Upper lobe of left lung (tissue), 6 donors: ENCODE measurements around the gene FAM118B. TPM values are rescaled to one million over a fixed set of nuclear protein-coding genes. Genes with fewer than 3 reads are reported as not detected.

ENCODE experiments used
- ATAC-seq, 2 donors: fragments of 200-7000 bp; cut with Tn5 transposase; one replicate each; pipeline ENCODE4 v1.9.1; 2022; ENCODE audit warnings: mild to moderate bottlenecking in 2 of 2, moderate library complexity in 2 of 2; ENCODE audit not compliant: low FRiP score in 2 of 2
- DNase-seq, 2 donors: peaks; one replicate each; pipeline ENCODE4 v3.0.0-alpha.2; 2019 to 2020
- H3K27ac ChIP-seq, 4 donors: fragments of 200-600 bp; sonication (generic); one replicate each; pipeline ENCODE4 v1.5.1; 2016 to 2019
- H3K27me3 ChIP-seq, 4 donors: fragments of 200-600 bp; sonication (generic); one replicate each; pipeline ENCODE4 v1.5.1; 2017 to 2019
- H3K36me3 ChIP-seq, 4 donors: fragments of 200-600 bp; sonication (generic); one replicate each; pipeline ENCODE4 v1.5.1; 2016 to 2019
- H3K4me1 ChIP-seq, 4 donors: fragments of 200-600 bp; sonication (generic); one replicate each; pipeline ENCODE4 v1.5.1; 2018 to 2019
- H3K4me3 ChIP-seq, 4 donors: fragments of 200-600 bp; sonication (generic); one replicate each; pipeline ENCODE4 v1.5.1; 2017 to 2019; ENCODE audit warnings: mild to moderate bottlenecking in 2 of 4, moderate library complexity in 1 of 4
- H3K9me3 ChIP-seq, 4 donors: fragments of 200-600 bp; sonication (generic); one replicate each; pipeline ENCODE4 v1.5.1; 2018 to 2019
- EP300 ChIP-seq, 4 donors: sonication (generic); formaldehyde crosslinking; IDR thresholded peaks; one replicate each; pipeline ENCODE4 v1.5.1; 2017; ENCODE audit warnings: antibody characterized with exemption in 4 of 4, control low read depth in 2 of 4
- POLR2A ChIP-seq, 4 donors: fragments of 450-650 bp; IDR thresholded peaks; one replicate each; pipeline ENCODE4 v1.5.1; 2016 to 2017; ENCODE audit warnings: antibody characterized with exemption in 4 of 4, mild to moderate bottlenecking in 2 of 4
- POLR2AphosphoS5 ChIP-seq, 2 donors: sonication (generic); formaldehyde crosslinking; IDR thresholded peaks; one replicate each; pipeline ENCODE4 v1.5.1; 2017; ENCODE audit warnings: antibody characterized with exemption in 2 of 2
- WGBS, 2 donors: methylation state at CpG; one replicate each; pipeline ENCODE4 v1.1.5; 2017 to 2018; 5-methylcytosine and 5-hydroxymethylcytosine counted together
- small RNA-seq, 4 donors: library from RNA; depleted of rRNA; stranded (forward); fragments of <200 nt; gene quantifications; one replicate each; pipeline ENCODE3, GENCODE V24; 2016
- total RNA-seq, 6 donors: library from RNA; depleted of rRNA in 4 of 6; stranded (reverse); fragments of >200 nt in 4 of 6; gene quantifications; one replicate each; pipeline versions ENCODE4 v1.1.0 to v1.2.1, GENCODE V29; 2016 to 2021
- TF ChIP-seq, protein P1 (sequence below), 6 experiments: fragments of 450-650 bp in 4 of 6; fragments of 200-600 bp in 2 of 6; sonication (generic) in 2 of 6; IDR thresholded peaks; one replicate each; pipeline ENCODE4 v1.5.1; 2016 to 2019; ENCODE audit warnings: antibody characterized with exemption in 6 of 6
- donor health status: DM: no; HTN: no; CAD: no; lungs with moderate emphysema.
- donor health status: DM: no; HTN: yes; CAD: no; lungs with severe emphysema.

FAM118B gene
- total RNA-seq, 6 donors from 2014 or later, result 9.2 to 36.7 (median 31.2) TPM

- ATAC-seq (peak in 1 of 2 donors; percentile 24), DNase-seq (no peak)
- H3K4me3 ChIP-seq, result no peak overlapping the region
- TF ChIP-seq POLR2A (IDR thresholded peaks at IDR 0.05), result no peak
- no peak for TF ChIP-seq POLR2AphosphoS5 (IDR thresholded peaks at IDR 0.05)
- no peak for TF ChIP-seq EP300 (IDR thresholded peaks at IDR 0.05)
- H3K4me1 ChIP-seq, result peaks cover 6 to 11% (median 10%) of the 10 kb centered on the region in 4 donors
- peaks cover 0 to 26% (median 0%) of the 10 kb centered on the region in 4 donors for H3K36me3 ChIP-seq
- peak overlapping the region in 3 of 4 donors; percentile 52 to 82 (median 62) for H3K27ac ChIP-seq
- H3K27me3 ChIP-seq, result no peaks in the 10 kb centered on the region
- no peaks in the 10 kb centered on the region for H3K9me3 ChIP-seq
- WGBS, 2 donors, result 60 to 76% methylated on average over 5 to 6 of the region's 6 CpGs
Measured at GRCh38 chr11:126310992-126311310, 99.4 kb downstream of the FAM118B start.

DNA sequence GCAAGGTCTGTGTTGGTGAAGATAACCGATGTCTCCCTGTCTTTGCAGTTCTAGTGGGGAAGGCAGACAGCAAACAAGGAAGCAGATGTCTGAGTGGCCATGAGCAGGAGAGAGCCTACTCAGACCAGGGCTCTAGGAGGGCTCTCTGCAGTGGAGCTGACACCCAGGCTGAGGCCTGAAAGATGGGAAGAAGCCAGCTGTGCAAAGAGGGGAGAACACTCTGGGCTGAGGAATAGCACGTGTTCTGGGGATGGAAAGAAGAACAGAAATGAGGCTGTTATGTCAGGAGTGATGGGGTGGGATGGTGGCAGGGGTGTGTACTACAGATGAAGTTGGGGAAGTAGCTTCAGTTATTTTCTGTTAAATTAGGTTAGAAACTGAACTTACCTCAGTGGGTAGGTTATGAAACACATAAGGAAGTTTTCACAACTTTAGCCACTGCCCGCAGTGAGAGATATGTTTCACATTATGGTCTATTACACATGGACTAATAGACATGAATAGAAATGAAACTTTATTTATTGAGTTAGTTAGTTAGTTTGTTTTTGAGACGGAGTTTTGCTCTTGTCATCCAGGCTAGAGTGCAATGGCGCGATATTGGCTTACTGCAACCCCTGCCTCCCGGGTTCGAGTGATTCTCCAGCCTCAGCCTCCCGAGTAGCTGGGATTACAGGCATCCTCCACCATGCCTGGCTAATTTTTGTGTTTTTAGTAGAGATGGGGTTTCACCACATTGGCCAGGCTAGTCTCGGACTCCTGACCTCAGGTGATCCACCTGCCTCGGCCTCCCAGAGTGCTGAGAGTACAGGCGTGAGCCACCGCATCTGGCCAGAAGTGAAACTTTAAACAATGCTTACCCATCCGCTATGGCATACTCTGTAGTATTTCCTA is 100.1 kb downstream of the FAM118B start:
- no peak overlapping the region for H3K4me3 ChIP-seq
- H3K27me3 ChIP-seq, result no peaks in the 10 kb centered on the region
- TF ChIP-seq POLR2A (IDR thresholded peaks at IDR 0.05) (no peak), EP300 (IDR thresholded peaks at IDR 0.05) (no peak), POLR2AphosphoS5 (IDR thresholded peaks at IDR 0.05) (no peak)
- TF ChIP-seq, protein P1, sequence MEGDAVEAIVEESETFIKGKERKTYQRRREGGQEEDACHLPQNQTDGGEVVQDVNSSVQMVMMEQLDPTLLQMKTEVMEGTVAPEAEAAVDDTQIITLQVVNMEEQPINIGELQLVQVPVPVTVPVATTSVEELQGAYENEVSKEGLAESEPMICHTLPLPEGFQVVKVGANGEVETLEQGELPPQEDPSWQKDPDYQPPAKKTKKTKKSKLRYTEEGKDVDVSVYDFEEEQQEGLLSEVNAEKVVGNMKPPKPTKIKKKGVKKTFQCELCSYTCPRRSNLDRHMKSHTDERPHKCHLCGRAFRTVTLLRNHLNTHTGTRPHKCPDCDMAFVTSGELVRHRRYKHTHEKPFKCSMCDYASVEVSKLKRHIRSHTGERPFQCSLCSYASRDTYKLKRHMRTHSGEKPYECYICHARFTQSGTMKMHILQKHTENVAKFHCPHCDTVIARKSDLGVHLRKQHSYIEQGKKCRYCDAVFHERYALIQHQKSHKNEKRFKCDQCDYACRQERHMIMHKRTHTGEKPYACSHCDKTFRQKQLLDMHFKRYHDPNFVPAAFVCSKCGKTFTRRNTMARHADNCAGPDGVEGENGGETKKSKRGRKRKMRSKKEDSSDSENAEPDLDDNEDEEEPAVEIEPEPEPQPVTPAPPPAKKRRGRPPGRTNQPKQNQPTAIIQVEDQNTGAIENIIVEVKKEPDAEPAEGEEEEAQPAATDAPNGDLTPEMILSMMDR (IDR thresholded peaks at IDR 0.05), result peak in 3 of 6 experiments; percentile 6 to 10 (median 8)
- H3K9me3 ChIP-seq, result no peaks in the 10 kb centered on the region
- 76 to 79% methylated on average over 14 of the region's 14 CpGs for WGBS, 2 donors
- peaks cover 0 to 23% (median 0%) of the 10 kb centered on the region in 4 donors for H3K36me3 ChIP-seq
- ATAC-seq (peak; percentile 37 to 70), DNase-seq (no peak)
- peaks cover 10 to 11% (median 10%) of the 10 kb centered on the region in 4 donors for H3K4me1 ChIP-seq
- peak overlapping the region; percentile 39 to 82 (median 57) for H3K27ac ChIP-seq

Small RNA genes within 50 kb of the gene (small RNA-seq; reads per million reads assigned to genes)
- gene AP001893.2, result 0 reads per million in 4 donors
- gene RN7SL351P, result 0 reads per million in 4 donors
- 0 reads per million in 4 donors for gene RNU4-86P

Other genes starting within 250 kb of the FAM118B start
- 10 to 100 TPM in 5 of 6 donors, 1 to 10 TPM in 1; 4.0 to 24.2 (median 13.5) TPM for gene CDON, start 148.9 kb upstream of the FAM118B start, total RNA-seq
- gene RPUSD4, start 132 bp upstream of the FAM118B start, total RNA-seq, result 10 to 100 TPM; 13.7 to 32.5 (median 20.5) TPM
- gene SRPRA, start 57.1 kb downstream of the FAM118B start, total RNA-seq, result 100 to 1,000 TPM in 5 of 6 donors, 10 to 100 TPM in 1; 76.0 to 131 (median 113) TPM
- gene FOXRED1, start 57.4 kb downstream of the FAM118B start, total RNA-seq, result 10 to 100 TPM; 10.9 to 20.7 (median 17.8) TPM
- 10 to 100 TPM in 4 of 6 donors, 1 to 10 TPM in 2; 9.3 to 14.8 (median 11.6) TPM for gene TIRAP, start 71.3 kb downstream of the FAM118B start, total RNA-seq
- gene DCPS, start 92.3 kb downstream of the FAM118B start, total RNA-seq, result 10 to 100 TPM in 5 of 6 donors, 1 to 10 TPM in 1; 6.3 to 21.4 (median 14.1) TPM
- gene ST3GAL4, start 143.9 kb downstream of the FAM118B start, total RNA-seq, result 10 to 100 TPM; 20.6 to 47.9 (median 34.0) TPM